NCI-H146 (cell line): ENCODE results near the gene TBX21.
"Not testable (repeated sequence)": the region's sequence is repeated elsewhere in the genome, so short reads cannot be mapped to it uniquely, and the experiment has no call there.

Experiments used
- DNase-seq: peaks from one replicate; lab custom pipeline; 2025; lab: John Stamatoyannopoulos, UW

Gene TBX21

GRCh38 chr17:47732399-47733046 lies 513 bp upstream of the TBX21 start:
- DNase-seq, result peak; percentile 15

GRCh38 chr17:47733674-47734410 lies 806 bp downstream of the TBX21 start:
- no peak for DNase-seq

GRCh38 chr17:47735139-47735464 lies 2.1 kb downstream of the TBX21 start:
- no peak for DNase-seq

- no peak for DNase-seq
These were observed 2.5 kb downstream of the TBX21 start for GRCh38 chr17:47735536-47736011.

GRCh38 chr17:47736501-47737495 lies 3.8 kb downstream of the TBX21 start:
- no peak for DNase-seq

- no peak for DNase-seq
These were observed 5.1 kb downstream of the TBX21 start for GRCh38 chr17:47738178-47738577.

- DNase-seq, result no peak
These were observed 6.1 kb downstream of the TBX21 start for GRCh38 chr17:47739150-47739549.

- DNase-seq, result not testable (repeated sequence)
These were observed 6.9 kb downstream of the TBX21 start for GRCh38 chr17:47739945-47740344.

- no peak for DNase-seq
These were observed 8.2 kb downstream of the TBX21 start for GRCh38 chr17:47741109-47741792.

- DNase-seq, result no peak
These were observed 8.7 kb downstream of the TBX21 start for GRCh38 chr17:47741793-47742145.

- DNase-seq, result peak; percentile 50
These were observed 9.5 kb downstream of the TBX21 start for GRCh38 chr17:47742319-47743181.

GRCh38 chr17:47744168-47745036 lies 11.4 kb downstream of the TBX21 start:
- no peak for DNase-seq

GRCh38 chr17:47745037-47745380 lies 12.0 kb downstream of the TBX21 start:
- DNase-seq, result no peak

GRCh38 chr17:47751471-47751870 lies 18.4 kb downstream of the TBX21 start:
- DNase-seq, result no peak

- DNase-seq, result no peak
These were observed 24.4 kb downstream of the TBX21 start for GRCh38 chr17:47757386-47757785.

- no peak for DNase-seq
These were observed 27.5 kb downstream of the TBX21 start for GRCh38 chr17:47760409-47761140.

- DNase-seq, result no peak
These were observed 29.7 kb downstream of the TBX21 start for GRCh38 chr17:47762728-47763127.

GRCh38 chr17:47763913-47764582 lies 31.0 kb downstream of the TBX21 start:
- no peak for DNase-seq

- not testable (repeated sequence) for DNase-seq
These were observed 40.6 kb downstream of the TBX21 start for GRCh38 chr17:47773649-47774048.
